ENCODE data around the gene CHP1. TPM values are rescaled to one million over a fixed set of nuclear protein-coding genes. Genes with fewer than 3 reads are reported as not detected.

Gene CHP1
- total and polyA plus RNA-seq, 2 experiments from 2014 or later = 85.5 to 86.2 TPM

- H3K4me3 ChIP-seq = no peak overlapping the region
- DNase-seq = no peak
- no peak for TF ChIP-seq EZH2phosphoT487 (IDR thresholded peaks at IDR 0.05; ENCODE audit: insufficient read depth, low read depth)
- TF ChIP-seq EZH2 (IDR thresholded peaks at IDR 0.05; ENCODE audit: insufficient read depth, poor library complexity, severe bottlenecking) = no peak
- peaks cover 32% of the 10 kb centered on the region for H3F3A ChIP-seq (ENCODE audit: insufficient read depth)
- no peaks in the 10 kb centered on the region for H3K79me2 ChIP-seq (ENCODE audit: insufficient read depth)
- H3K27ac ChIP-seq = no peak overlapping the region
- H4K20me1 ChIP-seq (ENCODE audit: insufficient read depth) = no peaks in the 10 kb centered on the region
- 99 to 100% methylated on average over 4 of the region's 4 CpGs for WGBS, 2 experiments (ENCODE audit: low coverage in 1 of 2, low lambda C conversion rate in 2 of 2, missing lambda C conversion rate in 2 of 2)
- H3K9me2 ChIP-seq (ENCODE audit: insufficient read depth) = no peaks in the 10 kb centered on the region
- H3K9ac ChIP-seq = no peak overlapping the region
- H3K36me3 ChIP-seq (ENCODE audit: low read depth) = peaks cover 17% of the 10 kb centered on the region
- H2AFZ ChIP-seq = no peak overlapping the region
- no peak overlapping the region for H3K4me2 ChIP-seq (ENCODE audit: unreplicated experiment)
- H3K9me3 ChIP-seq (ENCODE audit: low read depth) = no peaks in the 10 kb centered on the region
- in situ Hi-C loops (cut with MboI) = no loop called here
- H3K27me3 ChIP-seq (replicated peaks; ENCODE audit: insufficient read depth) = no peaks in the 10 kb centered on the region
- H3K4me1 ChIP-seq (ENCODE audit: insufficient read depth) = peaks cover 14% of the 10 kb centered on the region
Observed at GRCh38 chr15:41254560-41254959, 23.5 kb downstream of the CHP1 start.

DNA sequence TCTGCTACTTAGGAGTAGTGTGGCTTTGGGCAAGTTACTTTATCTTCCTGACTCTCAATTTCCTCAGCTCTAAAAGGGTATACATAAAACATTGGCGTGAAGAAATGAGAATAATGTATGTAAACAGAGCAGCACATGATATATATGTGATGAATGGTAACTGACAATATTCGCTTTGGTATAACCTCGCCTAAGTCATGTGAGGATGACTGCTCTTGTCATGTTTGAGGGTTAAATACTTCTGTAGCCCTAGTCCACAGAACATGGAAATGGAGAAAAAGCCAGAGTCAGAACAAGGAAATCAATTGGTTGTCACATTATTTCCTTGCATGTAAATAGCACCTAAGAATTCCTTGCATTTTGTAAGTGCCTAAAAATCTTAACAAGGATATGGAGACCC, 25.0 kb downstream of the CHP1 start:
- Histone ChIP-seq H3K27me3 (replicated peaks; ENCODE audit: insufficient read depth) (no peaks in the 10 kb centered on the region), H2AFZ (no peak overlapping the region), H3K36me3 (ENCODE audit: low read depth) (peaks cover 17% of the 10 kb centered on the region), H3K79me2 (ENCODE audit: insufficient read depth) (no peaks in the 10 kb centered on the region), H3K9me3 (ENCODE audit: low read depth) (no peaks in the 10 kb centered on the region), H3K9ac (no peak overlapping the region), H3K4me3 (no peak overlapping the region), H4K20me1 (ENCODE audit: insufficient read depth) (no peaks in the 10 kb centered on the region), H3K27ac (no peak overlapping the region), H3K9me2 (ENCODE audit: insufficient read depth) (no peaks in the 10 kb centered on the region), H3F3A (ENCODE audit: insufficient read depth) (peaks cover 21% of the 10 kb centered on the region; the same call in 1 of the 2 replicates), H3K4me2 (ENCODE audit: unreplicated experiment) (no peak overlapping the region), H3K4me1 (ENCODE audit: insufficient read depth) (peaks cover 7% of the 10 kb centered on the region; the same call in 1 of the 2 replicates)
- no peak for DNase-seq
- 97 to 98% methylated on average over 3 of the region's 3 CpGs for WGBS, 2 experiments (ENCODE audit: low coverage in 1 of 2, low lambda C conversion rate in 2 of 2, missing lambda C conversion rate in 2 of 2)
- TF ChIP-seq EZH2 (IDR thresholded peaks at IDR 0.05; ENCODE audit: insufficient read depth, poor library complexity, severe bottlenecking) (no peak), EZH2phosphoT487 (IDR thresholded peaks at IDR 0.05; ENCODE audit: insufficient read depth, low read depth) (no peak)
- in situ Hi-C loops (cut with MboI) = no loop called here

DNA sequence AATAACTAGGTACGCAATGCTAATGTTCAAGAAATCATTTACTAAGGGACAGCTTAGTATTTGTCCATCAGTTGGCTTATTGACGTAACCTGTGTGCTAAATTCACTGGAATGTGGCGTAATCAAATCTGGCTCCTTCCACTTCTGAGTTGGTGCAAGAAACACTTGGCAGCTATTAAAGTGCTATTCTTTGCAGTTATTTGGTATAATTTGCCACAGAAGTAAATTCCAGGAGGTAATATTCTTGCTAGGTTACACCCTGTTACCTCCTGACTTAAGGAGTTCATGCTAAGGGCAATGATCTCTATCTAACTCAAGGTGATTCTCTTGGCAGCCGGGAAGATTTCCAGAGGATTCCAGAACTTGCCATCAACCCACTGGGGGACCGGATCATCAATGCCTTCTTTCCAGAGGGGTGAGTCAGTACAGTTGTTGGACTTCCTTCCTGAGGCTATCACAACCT, 25.5 kb downstream of the CHP1 start:
- DNase-seq = no peak
- H4K20me1 ChIP-seq (ENCODE audit: insufficient read depth) = no peaks in the 10 kb centered on the region

DNA sequence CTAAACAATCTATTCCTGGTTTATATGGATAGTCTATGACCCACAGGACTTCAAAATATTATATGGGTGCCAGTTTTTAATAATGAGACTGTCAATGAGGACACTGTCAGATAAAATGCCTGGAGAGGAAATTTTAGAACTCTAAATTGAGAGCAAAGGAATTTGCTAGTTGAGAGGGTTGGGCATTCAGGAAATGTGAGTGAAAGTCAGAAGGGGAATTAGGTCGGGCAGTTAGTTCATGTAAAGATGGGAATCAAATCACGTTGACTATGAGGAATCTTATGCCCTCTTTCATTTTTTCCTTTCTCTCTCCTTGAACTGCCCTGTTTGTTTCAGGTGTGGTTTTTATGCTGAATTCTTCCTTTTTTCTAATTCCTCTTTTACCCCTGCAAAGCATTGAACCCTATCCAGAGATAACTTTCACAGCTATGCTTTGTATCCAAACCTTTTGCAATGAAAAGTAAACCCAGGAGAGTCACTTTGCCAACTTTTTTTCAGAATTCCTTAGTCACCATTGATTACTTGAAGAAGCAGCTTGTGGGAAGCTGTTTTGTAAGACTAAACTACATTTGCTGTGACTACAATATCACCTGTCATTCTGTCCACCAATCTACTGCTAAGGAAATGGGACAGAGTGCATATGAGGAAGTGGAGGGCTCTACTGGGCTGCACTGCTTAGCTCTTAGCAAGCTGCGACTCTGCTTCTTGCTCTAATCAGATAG, 27.8 kb downstream of the CHP1 start:
- Histone ChIP-seq H3K4me2 (ENCODE audit: unreplicated experiment) (no peak overlapping the region), H3K4me1 (ENCODE audit: insufficient read depth) (peaks cover 7% of the 10 kb centered on the region; the same call in 1 of the 2 replicates), H3K9me3 (ENCODE audit: low read depth) (no peaks in the 10 kb centered on the region), H3K9me2 (ENCODE audit: insufficient read depth) (no peaks in the 10 kb centered on the region), H4K20me1 (ENCODE audit: insufficient read depth) (no peaks in the 10 kb centered on the region), H2AFZ (no peak overlapping the region), H3K4me3 (no peak overlapping the region), H3K27ac (no peak overlapping the region), H3K9ac (no peak overlapping the region), H3F3A (ENCODE audit: insufficient read depth) (peaks cover 20% of the 10 kb centered on the region; the same call in 1 of the 2 replicates), H3K79me2 (ENCODE audit: insufficient read depth) (no peaks in the 10 kb centered on the region), H3K27me3 (replicated peaks; ENCODE audit: insufficient read depth) (no peaks in the 10 kb centered on the region), H3K36me3 (ENCODE audit: low read depth) (peaks cover 19% of the 10 kb centered on the region)
- peak; percentile 53 for DNase-seq
- in situ Hi-C loops (cut with MboI) = no loop called here
- 93 to 100% methylated on average over 3 of the region's 3 CpGs for WGBS, 2 experiments (ENCODE audit: low coverage in 1 of 2, low lambda C conversion rate in 2 of 2, missing lambda C conversion rate in 2 of 2)
- TF ChIP-seq EZH2 (IDR thresholded peaks at IDR 0.05; ENCODE audit: insufficient read depth, poor library complexity, severe bottlenecking) = no peak
- no peak for TF ChIP-seq EZH2phosphoT487 (IDR thresholded peaks at IDR 0.05; ENCODE audit: insufficient read depth, low read depth)

More for the DNA sequence above, 25.5 kb downstream of the CHP1 start:
- 94 to 97% methylated on average over 5 of the region's 5 CpGs for WGBS, 2 experiments (ENCODE audit: low coverage in 1 of 2, low lambda C conversion rate in 2 of 2, missing lambda C conversion rate in 2 of 2)
- Histone ChIP-seq H3F3A (ENCODE audit: insufficient read depth) (peaks cover 20% of the 10 kb centered on the region; the same call in 1 of the 2 replicates), H3K4me1 (ENCODE audit: insufficient read depth) (peaks cover 7% of the 10 kb centered on the region; the same call in 1 of the 2 replicates), H3K79me2 (ENCODE audit: insufficient read depth) (no peaks in the 10 kb centered on the region), H3K9ac (no peak overlapping the region), H3K27ac (no peak overlapping the region), H3K4me2 (ENCODE audit: unreplicated experiment) (no peak overlapping the region), H3K4me3 (no peak overlapping the region), H3K27me3 (replicated peaks; ENCODE audit: insufficient read depth) (no peaks in the 10 kb centered on the region), H2AFZ (no peak overlapping the region), H3K36me3 (ENCODE audit: low read depth) (peaks cover 17% of the 10 kb centered on the region), H3K9me2 (ENCODE audit: insufficient read depth) (no peaks in the 10 kb centered on the region), H3K9me3 (ENCODE audit: low read depth) (no peaks in the 10 kb centered on the region)
- in situ Hi-C loops (cut with MboI) = no loop called here
- no peak for TF ChIP-seq EZH2 (IDR thresholded peaks at IDR 0.05; ENCODE audit: insufficient read depth, poor library complexity, severe bottlenecking)
- no peak for TF ChIP-seq EZH2phosphoT487 (IDR thresholded peaks at IDR 0.05; ENCODE audit: insufficient read depth, low read depth)
